GM21360 (cell line): ENCODE results near the gene PAQR9.

Experiments
- ATAC-seq: cut with Tn5 transposase; IDR thresholded peaks from one replicate; pipeline ENCODE4 v1.9.1; 2021; ENCODE audit warnings: mild to moderate bottlenecking, moderate library complexity; ENCODE audit not compliant: unreplicated experiment

Gene PAQR9

GRCh38 chr3:142926368-142926944, 37.0 kb downstream of the PAQR9 start:
- ATAC-seq = no peak

GRCh38 chr3:142925140-142925539, 38.3 kb downstream of the PAQR9 start:
- no peak for ATAC-seq

GRCh38 chr3:142923694-142924093, 39.8 kb downstream of the PAQR9 start:
- ATAC-seq = no peak

GRCh38 chr3:142916605-142917004, 46.9 kb downstream of the PAQR9 start:
- ATAC-seq = no peak

- ATAC-seq = no peak
Measured at GRCh38 chr3:142915636-142916035, 47.8 kb downstream of the PAQR9 start.

- ATAC-seq = no peak
Measured at GRCh38 chr3:142914286-142914811, 49.1 kb downstream of the PAQR9 start.

GRCh38 chr3:142913432-142913831, 50.0 kb downstream of the PAQR9 start:
- no peak for ATAC-seq

GRCh38 chr3:142912402-142913172, 50.9 kb downstream of the PAQR9 start:
- no peak for ATAC-seq
